ENCODE measurements around the gene MYL2. TPM values are rescaled to one million over a fixed set of nuclear protein-coding genes. Genes with fewer than 3 reads are reported as not detected.

The MYL2 gene
- total RNA-seq, 1 experiment from 2014 or later = not detected

DNA sequence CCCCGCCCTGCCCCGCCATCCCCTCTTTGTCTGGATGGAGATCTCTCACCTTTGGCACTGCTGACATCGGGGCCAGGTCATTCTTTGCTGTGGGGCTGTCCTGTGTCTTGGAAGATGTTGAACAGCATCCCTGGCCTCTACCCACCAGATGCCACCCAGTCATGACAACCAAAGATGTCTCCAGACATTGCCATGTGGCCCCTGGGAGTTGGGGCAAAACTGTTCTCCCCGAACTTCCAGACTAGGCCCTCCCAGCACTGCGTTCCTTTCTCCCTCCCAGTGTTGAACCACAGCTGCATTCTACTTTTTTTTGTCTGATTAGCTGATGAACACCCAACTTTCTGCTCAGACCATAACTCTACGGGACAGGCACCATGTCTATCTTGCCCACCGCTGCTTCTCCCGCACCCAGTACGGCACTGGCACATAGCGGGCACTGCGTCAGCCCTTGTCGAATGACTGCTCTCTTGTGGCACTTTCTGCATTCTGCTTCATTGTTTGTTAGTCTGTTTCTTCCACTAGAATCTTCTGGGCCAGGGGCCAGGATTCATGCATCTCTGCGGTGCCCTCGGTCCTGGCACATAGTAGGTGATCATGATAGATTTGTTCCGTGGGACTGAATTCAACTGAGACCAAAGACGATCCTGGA is 13.1 kb upstream of the MYL2 start:
- CTCF ChIA-PET = no interaction called here
- peaks cover 25% of the 10 kb centered on the region for H3K27me3 Mint-ChIP-seq (ENCODE audit: unreplicated experiment)
- H3K4me1 Mint-ChIP-seq (ENCODE audit: low read depth, unreplicated experiment) = peaks cover 10% of the 10 kb centered on the region
- TF ChIP-seq, protein P1, sequence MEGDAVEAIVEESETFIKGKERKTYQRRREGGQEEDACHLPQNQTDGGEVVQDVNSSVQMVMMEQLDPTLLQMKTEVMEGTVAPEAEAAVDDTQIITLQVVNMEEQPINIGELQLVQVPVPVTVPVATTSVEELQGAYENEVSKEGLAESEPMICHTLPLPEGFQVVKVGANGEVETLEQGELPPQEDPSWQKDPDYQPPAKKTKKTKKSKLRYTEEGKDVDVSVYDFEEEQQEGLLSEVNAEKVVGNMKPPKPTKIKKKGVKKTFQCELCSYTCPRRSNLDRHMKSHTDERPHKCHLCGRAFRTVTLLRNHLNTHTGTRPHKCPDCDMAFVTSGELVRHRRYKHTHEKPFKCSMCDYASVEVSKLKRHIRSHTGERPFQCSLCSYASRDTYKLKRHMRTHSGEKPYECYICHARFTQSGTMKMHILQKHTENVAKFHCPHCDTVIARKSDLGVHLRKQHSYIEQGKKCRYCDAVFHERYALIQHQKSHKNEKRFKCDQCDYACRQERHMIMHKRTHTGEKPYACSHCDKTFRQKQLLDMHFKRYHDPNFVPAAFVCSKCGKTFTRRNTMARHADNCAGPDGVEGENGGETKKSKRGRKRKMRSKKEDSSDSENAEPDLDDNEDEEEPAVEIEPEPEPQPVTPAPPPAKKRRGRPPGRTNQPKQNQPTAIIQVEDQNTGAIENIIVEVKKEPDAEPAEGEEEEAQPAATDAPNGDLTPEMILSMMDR (IDR thresholded peaks at IDR 0.05; ENCODE audit: unreplicated experiment) = no peak
- intact Hi-C loops (cut with micrococcal nuclease; ENCODE audit: unreplicated experiment) = no loop called here
- DNase-seq = no peak
- no peak overlapping the region for H3K4me3 Mint-ChIP-seq (ENCODE audit: low read depth, unreplicated experiment)
- no TSS peak for BruUV-seq (replicated peaks)
- no peaks in the 10 kb centered on the region for H3K36me3 Mint-ChIP-seq (ENCODE audit: insufficient read depth, unreplicated experiment)
- no peaks in the 10 kb centered on the region for H3K9me3 Mint-ChIP-seq (ENCODE audit: low read depth, unreplicated experiment)
- H3K27ac Mint-ChIP-seq (ENCODE audit: unreplicated experiment) = no peak overlapping the region

DNA sequence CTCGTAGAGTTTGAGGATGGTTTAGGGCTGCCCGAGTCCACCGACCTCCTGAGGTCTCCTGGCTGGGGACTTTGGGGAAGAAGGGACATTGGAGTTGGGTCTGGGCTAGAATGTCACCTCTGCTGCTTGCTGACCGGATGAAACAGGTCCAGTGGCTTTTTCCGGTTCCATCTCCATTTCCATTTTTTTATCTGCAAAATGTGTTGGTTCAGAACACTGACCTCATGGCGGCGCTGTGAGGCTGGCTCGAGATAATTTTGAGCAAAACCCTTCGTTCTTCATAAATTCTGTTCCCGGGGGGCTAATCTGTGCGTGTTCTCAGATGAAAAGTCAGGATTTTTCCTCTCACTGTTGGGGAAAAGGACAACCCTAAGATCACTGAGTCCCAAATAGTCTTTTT is 11.7 kb upstream of the MYL2 start:
- intact Hi-C loops (cut with micrococcal nuclease; ENCODE audit: unreplicated experiment) = no loop called here
- H3K27me3 Mint-ChIP-seq (ENCODE audit: unreplicated experiment) = peaks cover 26% of the 10 kb centered on the region
- no TSS peak for BruUV-seq (replicated peaks)
- no peaks in the 10 kb centered on the region for H3K36me3 Mint-ChIP-seq (ENCODE audit: insufficient read depth, unreplicated experiment)
- no peak overlapping the region for H3K4me3 Mint-ChIP-seq (ENCODE audit: low read depth, unreplicated experiment)
- H3K4me1 Mint-ChIP-seq (ENCODE audit: low read depth, unreplicated experiment) = peaks cover 10% of the 10 kb centered on the region
- CTCF ChIA-PET = no interaction called here
- H3K27ac Mint-ChIP-seq (ENCODE audit: unreplicated experiment) = no peak overlapping the region
- TF ChIP-seq, protein P1 (IDR thresholded peaks at IDR 0.05; ENCODE audit: unreplicated experiment) = no peak
- no peaks in the 10 kb centered on the region for H3K9me3 Mint-ChIP-seq (ENCODE audit: low read depth, unreplicated experiment)
- DNase-seq = no peak

DNA sequence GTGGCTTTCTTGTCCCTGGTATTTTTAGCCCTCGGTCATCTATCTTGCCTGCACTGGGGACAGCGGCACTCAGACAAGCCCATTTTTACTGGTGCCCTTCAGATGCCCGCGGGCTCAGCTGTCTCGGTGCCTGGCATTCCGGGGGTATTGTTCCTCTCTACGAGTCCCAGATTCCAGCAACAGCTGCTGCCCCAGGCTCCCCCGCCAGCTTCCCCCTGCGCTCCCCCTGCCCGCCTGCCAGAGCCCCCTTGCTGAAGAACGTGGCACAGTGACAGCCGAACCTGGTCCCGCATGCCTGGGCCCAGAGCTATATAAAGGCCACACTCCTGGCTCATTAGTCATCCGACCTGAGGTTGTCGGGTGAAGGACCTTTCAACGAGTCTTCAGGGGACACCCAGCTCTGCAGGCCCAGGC is 10.9 kb upstream of the MYL2 start:
- Mint-ChIP-seq H3K4me3 (ENCODE audit: low read depth, unreplicated experiment) (no peak overlapping the region), H3K27ac (ENCODE audit: unreplicated experiment) (no peak overlapping the region), H3K9me3 (ENCODE audit: low read depth, unreplicated experiment) (no peaks in the 10 kb centered on the region), H3K4me1 (ENCODE audit: low read depth, unreplicated experiment) (peaks cover 10% of the 10 kb centered on the region), H3K27me3 (ENCODE audit: unreplicated experiment) (peaks cover 26% of the 10 kb centered on the region), H3K36me3 (ENCODE audit: insufficient read depth, unreplicated experiment) (no peaks in the 10 kb centered on the region)
- TF ChIP-seq, protein P1 (IDR thresholded peaks at IDR 0.05; ENCODE audit: unreplicated experiment) = no peak
- no peak for DNase-seq
- intact Hi-C loops (cut with micrococcal nuclease; ENCODE audit: unreplicated experiment) = no loop called here
- no TSS peak for BruUV-seq (replicated peaks)
- CTCF ChIA-PET = no interaction called here

DNA sequence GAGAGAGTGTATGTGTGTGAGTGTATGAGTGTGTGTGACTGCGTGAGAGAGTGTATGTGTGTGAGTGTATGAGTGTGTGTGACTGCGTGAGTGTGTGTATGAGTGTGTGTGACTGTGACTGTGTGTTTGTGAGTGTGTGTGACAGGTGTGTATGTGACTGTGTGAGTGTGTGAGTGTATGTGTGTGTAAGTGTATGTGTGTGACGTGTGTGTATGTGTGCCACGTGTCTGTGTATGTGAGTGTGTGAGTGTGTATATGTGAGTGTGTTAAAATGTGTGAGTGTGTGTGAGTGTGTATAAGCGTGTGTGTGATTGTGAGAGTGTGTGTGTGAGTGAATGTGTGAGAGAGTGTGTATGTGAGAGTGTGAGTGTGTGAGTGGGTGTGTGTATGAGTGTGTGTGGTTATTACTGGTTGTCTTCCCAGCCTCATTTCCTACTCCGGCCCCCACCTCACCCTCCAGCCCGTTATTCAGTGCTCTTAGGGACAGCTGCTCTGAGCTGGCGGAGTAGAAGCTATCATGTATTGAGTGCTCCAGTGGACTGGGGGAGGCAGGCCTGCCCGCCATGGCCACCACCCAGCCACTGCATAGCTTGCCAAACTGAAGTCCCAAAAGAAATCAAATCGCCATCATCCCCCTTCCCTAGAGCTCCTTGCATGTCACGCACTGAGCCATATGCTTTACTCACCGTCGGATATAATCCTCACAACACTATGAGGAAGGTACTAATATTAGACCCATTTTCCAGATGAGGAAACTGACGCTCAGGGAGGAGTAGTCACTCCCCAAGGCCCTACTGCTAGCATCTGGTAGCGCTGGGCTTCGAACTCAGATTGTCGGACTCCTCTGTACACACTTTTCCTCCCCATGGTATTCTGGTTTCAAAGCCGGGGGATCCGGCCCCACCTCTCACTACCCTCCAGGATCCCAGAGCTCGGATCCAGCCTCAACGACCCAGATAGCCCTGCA is 10.3 kb upstream of the MYL2 start:
- DNase-seq = no peak
- H3K4me3 Mint-ChIP-seq (ENCODE audit: low read depth, unreplicated experiment) = no peak overlapping the region
- peaks cover 28% of the 10 kb centered on the region for H3K27me3 Mint-ChIP-seq (ENCODE audit: unreplicated experiment)
- BruUV-seq (replicated peaks) = no TSS peak
- H3K36me3 Mint-ChIP-seq (ENCODE audit: insufficient read depth, unreplicated experiment) = no peaks in the 10 kb centered on the region
- CTCF ChIA-PET = interaction anchor here (0.6 kb wide), 1 partner anchor 20 kb away, joined by 3 read pairs; no protein-coding TSS in a partner anchor
- H3K9me3 Mint-ChIP-seq (ENCODE audit: low read depth, unreplicated experiment) = no peaks in the 10 kb centered on the region
- TF ChIP-seq, protein P1 (IDR thresholded peaks at IDR 0.05; ENCODE audit: unreplicated experiment) = no peak
- intact Hi-C loops (cut with micrococcal nuclease; ENCODE audit: unreplicated experiment) = no loop called here
- H3K27ac Mint-ChIP-seq (ENCODE audit: unreplicated experiment) = no peak overlapping the region
- peaks cover 10% of the 10 kb centered on the region for H3K4me1 Mint-ChIP-seq (ENCODE audit: low read depth, unreplicated experiment)
